HG03139 (cell line): Measurements from ENCODE around the gene STPG3.
A peak's percentile ranks its signal among the peaks of the same experiment; 100 is the strongest.

Experiments used
- ATAC-seq: cut with Tn5 transposase; IDR thresholded peaks from one replicate; pipeline ENCODE4 v1.9.1; 2021; ENCODE audit not compliant: unreplicated experiment

STPG3 gene

GRCh38 chr9:137299938-137300337 lies 48.9 kb downstream of the STPG3 start:
- no peak for ATAC-seq

- no peak for ATAC-seq
Measured at GRCh38 chr9:137300567-137301080, 49.5 kb downstream of the STPG3 start.

GRCh38 chr9:137301081-137301947 lies 50.2 kb downstream of the STPG3 start:
- peak; percentile 16 for ATAC-seq

GRCh38 chr9:137302118-137302448 lies 51.0 kb downstream of the STPG3 start, which contains the start of gene NRARP:
NRARP (minus strand) TSS chr9:137302271; CDS start chr9:137301928, 343 bp downstream.
- peak; percentile 64 for ATAC-seq

- ATAC-seq, result no peak
Measured at GRCh38 chr9:137302449-137303150, 51.5 kb downstream of the STPG3 start.
